GM12878 (cell line): Measurements from ENCODE around the gene TPO.

Experiments used
- ATF3 ChIP-seq: IDR thresholded peaks from 2 replicates; pipeline ENCODE4 v1.6.1; 2011; ENCODE audit warnings: low read depth, mild to moderate bottlenecking, low read length, moderate library complexity, borderline replicate concordance; ENCODE audit errors: extremely low read depth
- CHD1 ChIP-seq: IDR thresholded peaks from 2 replicates; pipeline ENCODE4 v1.6.1; 2012; ENCODE audit warnings: low read depth, low read length, improper control_type of control experiment
- CTCF ChIP-seq, 3 experiments: IDR thresholded peaks in 2 of 3; conservative IDR thresholded peaks in 1 of 3; 2 replicates each; pipeline ENCODE4 v1.5.1; 2011; ENCODE audit warnings: low read depth in 3 of 3, low read length in 3 of 3, mild to moderate bottlenecking in 3 of 3, control low read depth in 2 of 3, moderate library complexity in 2 of 3, inconsistent platforms in 1 of 3, mixed read lengths in 1 of 3; ENCODE audit not compliant: control insufficient read depth in 2 of 3, insufficient read depth in 1 of 3; ENCODE audit errors: extremely low read depth in 1 of 3
- MAX ChIP-seq: IDR thresholded peaks from 2 replicates; pipeline ENCODE4 v1.6.1; 2012; ENCODE audit warnings: low read depth, low read length, improper control_type of control experiment
- POLR2A ChIP-seq: IDR thresholded peaks from 2 replicates; pipeline ENCODE4 v1.6.1; 2011; ENCODE audit warnings: low read depth, mild to moderate bottlenecking, low read length
- POLR2AphosphoS2 ChIP-seq: IDR thresholded peaks from 2 replicates; pipeline ENCODE4 v1.6.1; 2011; ENCODE audit warnings: low read depth, mild to moderate bottlenecking, low read length, improper control_type of control experiment, moderate library complexity
- POLR2AphosphoS5 ChIP-seq: IDR thresholded peaks from 2 replicates; pipeline ENCODE4 v1.6.1; 2011; ENCODE audit warnings: mild to moderate bottlenecking, low read length, inconsistent platforms
- RCOR1 ChIP-seq: conservative IDR thresholded peaks from 2 replicates; pipeline ENCODE4 v1.6.1; 2012; ENCODE audit warnings: low read depth, low read length, improper control_type of control experiment
- REST ChIP-seq: IDR thresholded peaks from 2 replicates; pipeline ENCODE4 v1.6.1; 2012; ENCODE audit warnings: mild to moderate bottlenecking, low read depth, low read length
- SMAD1 ChIP-seq: fragments of 450-650 bp; IDR thresholded peaks from 2 replicates; pipeline ENCODE4 v1.6.1; 2018; ENCODE audit warnings: mild to moderate bottlenecking, low read depth; ENCODE audit not compliant: partially characterized antibody
- SRF ChIP-seq, 2 experiments: IDR thresholded peaks; 2 replicates each; pipeline ENCODE4 v1.6.1; 2011; ENCODE audit warnings: low read depth in 2 of 2, low read length in 2 of 2, mild to moderate bottlenecking in 1 of 2, moderate library complexity in 1 of 2
- ZNF217 ChIP-seq: fragments of 450-650 bp; IDR thresholded peaks from 2 replicates; pipeline ENCODE4 v1.6.1; 2017; ENCODE audit warnings: antibody characterized with exemption, mild to moderate bottlenecking
- TF ChIP-seq, protein P1 (sequence below): IDR thresholded peaks from 2 replicates; pipeline ENCODE4 v1.6.1; 2011; ENCODE audit warnings: low read depth, low read length, improper control_type of control experiment, borderline replicate concordance
- TF ChIP-seq, protein P2 (sequence below): IDR thresholded peaks from 2 replicates; pipeline ENCODE4 v1.6.1; 2011; ENCODE audit warnings: mild to moderate bottlenecking, low read depth, low read length, moderate library complexity; ENCODE audit not compliant: insufficient replicate concordance

DNA sequence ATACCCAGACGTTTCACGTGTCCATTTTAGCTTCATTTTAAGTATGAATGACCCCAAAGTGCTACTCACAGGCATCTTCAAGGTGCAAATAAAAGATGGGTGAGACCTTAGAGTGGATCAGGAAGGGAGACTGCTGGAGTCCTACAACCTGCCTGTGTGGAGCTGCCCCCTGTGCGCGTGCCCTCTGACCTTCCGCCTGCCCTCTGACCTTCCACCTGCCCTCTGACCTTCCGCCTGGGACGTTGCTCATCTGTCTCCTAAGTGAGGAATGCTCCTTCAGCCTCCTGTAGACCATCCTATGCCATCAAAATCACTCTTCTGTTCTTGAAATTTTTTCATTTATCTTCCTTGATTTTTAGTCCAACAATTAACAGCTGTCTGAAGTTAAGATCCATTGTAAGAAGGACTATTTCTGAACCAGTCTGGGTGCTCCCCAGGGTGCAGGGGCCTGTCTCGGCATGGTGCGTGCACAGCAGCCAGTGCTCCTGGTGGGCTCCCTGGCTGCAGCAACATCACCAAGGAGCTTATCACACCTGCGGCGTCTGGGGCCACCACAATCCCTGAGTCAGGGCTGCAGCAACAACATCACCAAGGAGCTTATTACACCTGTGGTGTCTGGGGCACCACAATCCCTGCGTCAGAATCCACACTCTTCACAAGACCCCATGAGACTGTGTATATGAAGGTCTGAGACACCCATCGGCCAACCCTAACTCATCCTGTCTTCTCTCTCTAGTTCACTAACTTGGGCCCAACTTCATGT is 86.0 kb downstream of the TPO start:
- no peak for TF ChIP-seq CTCF (IDR thresholded peaks at IDR 0.05 in 2 of 3, conservative IDR thresholded peaks at IDR 0.05 in 1 of 3; ENCODE audit: control insufficient read depth in 2 of 3, extremely low read depth in 1 of 3, insufficient read depth in 1 of 3, low read depth in 3 of 3, low read length in 3 of 3)
- TF ChIP-seq POLR2AphosphoS2, result no peak
- TF ChIP-seq POLR2A, result no peak
- no peak for TF ChIP-seq RCOR1
- TF ChIP-seq, protein P1, sequence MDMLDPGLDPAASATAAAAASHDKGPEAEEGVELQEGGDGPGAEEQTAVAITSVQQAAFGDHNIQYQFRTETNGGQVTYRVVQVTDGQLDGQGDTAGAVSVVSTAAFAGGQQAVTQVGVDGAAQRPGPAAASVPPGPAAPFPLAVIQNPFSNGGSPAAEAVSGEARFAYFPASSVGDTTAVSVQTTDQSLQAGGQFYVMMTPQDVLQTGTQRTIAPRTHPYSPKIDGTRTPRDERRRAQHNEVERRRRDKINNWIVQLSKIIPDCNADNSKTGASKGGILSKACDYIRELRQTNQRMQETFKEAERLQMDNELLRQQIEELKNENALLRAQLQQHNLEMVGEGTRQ, result no peak
- no peak for TF ChIP-seq ZNF217
- TF ChIP-seq ATF3, result no peak
- TF ChIP-seq REST, result no peak
- TF ChIP-seq, protein P2, sequence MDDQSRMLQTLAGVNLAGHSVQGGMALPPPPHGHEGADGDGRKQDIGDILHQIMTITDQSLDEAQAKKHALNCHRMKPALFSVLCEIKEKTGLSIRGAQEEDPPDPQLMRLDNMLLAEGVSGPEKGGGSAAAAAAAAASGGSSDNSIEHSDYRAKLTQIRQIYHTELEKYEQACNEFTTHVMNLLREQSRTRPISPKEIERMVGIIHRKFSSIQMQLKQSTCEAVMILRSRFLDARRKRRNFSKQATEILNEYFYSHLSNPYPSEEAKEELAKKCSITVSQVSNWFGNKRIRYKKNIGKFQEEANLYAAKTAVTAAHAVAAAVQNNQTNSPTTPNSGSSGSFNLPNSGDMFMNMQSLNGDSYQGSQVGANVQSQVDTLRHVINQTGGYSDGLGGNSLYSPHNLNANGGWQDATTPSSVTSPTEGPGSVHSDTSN, result no peak
- TF ChIP-seq MAX, result no peak
- TF ChIP-seq SRF (IDR thresholded peaks at IDR 0.05; ENCODE audit: low read depth in 2 of 2, low read length in 2 of 2), result no peak
- TF ChIP-seq CHD1, result no peak
- no peak for TF ChIP-seq SMAD1
- no peak for TF ChIP-seq POLR2AphosphoS5
